ENCODE data around the gene MTRF1L. TPM values are rescaled to one million over a fixed set of nuclear protein-coding genes. Genes with fewer than 3 reads are reported as not detected.

MTRF1L gene
- total and polyA plus RNA-seq, 2 of the 8 experiments (the other 6 are each of a cell fraction or from before 2014, with no cell fraction given), result 4.5 to 26.5 TPM

- TF ChIP-seq, protein P1, sequence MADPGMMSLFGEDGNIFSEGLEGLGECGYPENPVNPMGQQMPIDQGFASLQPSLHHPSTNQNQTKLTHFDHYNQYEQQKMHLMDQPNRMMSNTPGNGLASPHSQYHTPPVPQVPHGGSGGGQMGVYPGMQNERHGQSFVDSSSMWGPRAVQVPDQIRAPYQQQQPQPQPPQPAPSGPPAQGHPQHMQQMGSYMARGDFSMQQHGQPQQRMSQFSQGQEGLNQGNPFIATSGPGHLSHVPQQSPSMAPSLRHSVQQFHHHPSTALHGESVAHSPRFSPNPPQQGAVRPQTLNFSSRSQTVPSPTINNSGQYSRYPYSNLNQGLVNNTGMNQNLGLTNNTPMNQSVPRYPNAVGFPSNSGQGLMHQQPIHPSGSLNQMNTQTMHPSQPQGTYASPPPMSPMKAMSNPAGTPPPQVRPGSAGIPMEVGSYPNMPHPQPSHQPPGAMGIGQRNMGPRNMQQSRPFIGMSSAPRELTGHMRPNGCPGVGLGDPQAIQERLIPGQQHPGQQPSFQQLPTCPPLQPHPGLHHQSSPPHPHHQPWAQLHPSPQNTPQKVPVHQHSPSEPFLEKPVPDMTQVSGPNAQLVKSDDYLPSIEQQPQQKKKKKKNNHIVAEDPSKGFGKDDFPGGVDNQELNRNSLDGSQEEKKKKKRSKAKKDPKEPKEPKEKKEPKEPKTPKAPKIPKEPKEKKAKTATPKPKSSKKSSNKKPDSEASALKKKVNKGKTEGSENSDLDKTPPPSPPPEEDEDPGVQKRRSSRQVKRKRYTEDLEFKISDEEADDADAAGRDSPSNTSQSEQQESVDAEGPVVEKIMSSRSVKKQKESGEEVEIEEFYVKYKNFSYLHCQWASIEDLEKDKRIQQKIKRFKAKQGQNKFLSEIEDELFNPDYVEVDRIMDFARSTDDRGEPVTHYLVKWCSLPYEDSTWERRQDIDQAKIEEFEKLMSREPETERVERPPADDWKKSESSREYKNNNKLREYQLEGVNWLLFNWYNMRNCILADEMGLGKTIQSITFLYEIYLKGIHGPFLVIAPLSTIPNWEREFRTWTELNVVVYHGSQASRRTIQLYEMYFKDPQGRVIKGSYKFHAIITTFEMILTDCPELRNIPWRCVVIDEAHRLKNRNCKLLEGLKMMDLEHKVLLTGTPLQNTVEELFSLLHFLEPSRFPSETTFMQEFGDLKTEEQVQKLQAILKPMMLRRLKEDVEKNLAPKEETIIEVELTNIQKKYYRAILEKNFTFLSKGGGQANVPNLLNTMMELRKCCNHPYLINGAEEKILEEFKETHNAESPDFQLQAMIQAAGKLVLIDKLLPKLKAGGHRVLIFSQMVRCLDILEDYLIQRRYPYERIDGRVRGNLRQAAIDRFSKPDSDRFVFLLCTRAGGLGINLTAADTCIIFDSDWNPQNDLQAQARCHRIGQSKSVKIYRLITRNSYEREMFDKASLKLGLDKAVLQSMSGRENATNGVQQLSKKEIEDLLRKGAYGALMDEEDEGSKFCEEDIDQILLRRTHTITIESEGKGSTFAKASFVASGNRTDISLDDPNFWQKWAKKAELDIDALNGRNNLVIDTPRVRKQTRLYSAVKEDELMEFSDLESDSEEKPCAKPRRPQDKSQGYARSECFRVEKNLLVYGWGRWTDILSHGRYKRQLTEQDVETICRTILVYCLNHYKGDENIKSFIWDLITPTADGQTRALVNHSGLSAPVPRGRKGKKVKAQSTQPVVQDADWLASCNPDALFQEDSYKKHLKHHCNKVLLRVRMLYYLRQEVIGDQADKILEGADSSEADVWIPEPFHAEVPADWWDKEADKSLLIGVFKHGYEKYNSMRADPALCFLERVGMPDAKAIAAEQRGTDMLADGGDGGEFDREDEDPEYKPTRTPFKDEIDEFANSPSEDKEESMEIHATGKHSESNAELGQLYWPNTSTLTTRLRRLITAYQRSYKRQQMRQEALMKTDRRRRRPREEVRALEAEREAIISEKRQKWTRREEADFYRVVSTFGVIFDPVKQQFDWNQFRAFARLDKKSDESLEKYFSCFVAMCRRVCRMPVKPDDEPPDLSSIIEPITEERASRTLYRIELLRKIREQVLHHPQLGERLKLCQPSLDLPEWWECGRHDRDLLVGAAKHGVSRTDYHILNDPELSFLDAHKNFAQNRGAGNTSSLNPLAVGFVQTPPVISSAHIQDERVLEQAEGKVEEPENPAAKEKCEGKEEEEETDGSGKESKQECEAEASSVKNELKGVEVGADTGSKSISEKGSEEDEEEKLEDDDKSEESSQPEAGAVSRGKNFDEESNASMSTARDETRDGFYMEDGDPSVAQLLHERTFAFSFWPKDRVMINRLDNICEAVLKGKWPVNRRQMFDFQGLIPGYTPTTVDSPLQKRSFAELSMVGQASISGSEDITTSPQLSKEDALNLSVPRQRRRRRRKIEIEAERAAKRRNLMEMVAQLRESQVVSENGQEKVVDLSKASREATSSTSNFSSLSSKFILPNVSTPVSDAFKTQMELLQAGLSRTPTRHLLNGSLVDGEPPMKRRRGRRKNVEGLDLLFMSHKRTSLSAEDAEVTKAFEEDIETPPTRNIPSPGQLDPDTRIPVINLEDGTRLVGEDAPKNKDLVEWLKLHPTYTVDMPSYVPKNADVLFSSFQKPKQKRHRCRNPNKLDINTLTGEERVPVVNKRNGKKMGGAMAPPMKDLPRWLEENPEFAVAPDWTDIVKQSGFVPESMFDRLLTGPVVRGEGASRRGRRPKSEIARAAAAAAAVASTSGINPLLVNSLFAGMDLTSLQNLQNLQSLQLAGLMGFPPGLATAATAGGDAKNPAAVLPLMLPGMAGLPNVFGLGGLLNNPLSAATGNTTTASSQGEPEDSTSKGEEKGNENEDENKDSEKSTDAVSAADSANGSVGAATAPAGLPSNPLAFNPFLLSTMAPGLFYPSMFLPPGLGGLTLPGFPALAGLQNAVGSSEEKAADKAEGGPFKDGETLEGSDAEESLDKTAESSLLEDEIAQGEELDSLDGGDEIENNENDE (IDR thresholded peaks at IDR 0.05; ENCODE audit: insufficient replicate concordance, low read length), result no peak
- TF ChIP-seq MAFK (IDR thresholded peaks at IDR 0.05; ENCODE audit: low read depth, low read length) (no peak), BRCA1 (IDR thresholded peaks at IDR 0.05; ENCODE audit: low read depth, low read length) (no peak), BCL11A (IDR thresholded peaks at IDR 0.05; ENCODE audit: low read depth in 2 of 2, low read length in 2 of 2) (no peak)
These were observed 23.4 kb downstream of the MTRF1L start (continued) for GRCh38 chr6:152979116-152979515.

Data from H1 (cell line).